B cell (primary cell): ENCODE data around the gene STEAP4. TPM values are rescaled to one million over a fixed set of nuclear protein-coding genes. Genes with fewer than 3 reads are reported as not detected.

ENCODE experiments used
- ATAC-seq: fragments of 200-7000 bp; cut with Tn5 transposase; one replicate; pipeline ENCODE4 v1.10.0; 2021; ENCODE audit warnings: low read depth, mild to moderate bottlenecking, moderate number of reproducible peaks, moderate library complexity
- CTCF ChIA-PET: fragments of 350-600 bp; sonication (Branson Sonifier 250); formaldehyde crosslinking; loops from one replicate; lab custom pipeline; 2021; ENCODE audit warnings: antibody characterized with exemption, inconsistent platforms; lab: Charles Lee
- POLR2A ChIA-PET: fragments of 350-600 bp; sonication (Branson Sonifier 250); formaldehyde crosslinking; loops from one replicate; lab custom pipeline; 2021; ENCODE audit warnings: antibody characterized with exemption; lab: Charles Lee
- DNase-seq: peaks from one replicate; pipeline ENCODE4 v3.0.0; 2013
- H2AFZ ChIP-seq: 2 replicates; pipeline ENCODE4 v1.6.1; 2012; ENCODE audit warnings: mild to moderate bottlenecking, low read depth, low read length; ENCODE audit not compliant: insufficient read depth, poor library complexity, severe bottlenecking
- H3K27ac ChIP-seq, 2 donors: 1 replicate in 1 of 2; 2 replicates in 1 of 2; pipeline ENCODE4 v1.5.1; 2012 to 2013; ENCODE audit warnings: low read length in 2 of 2, mild to moderate bottlenecking in 2 of 2, moderate library complexity in 1 of 2
- H3K27me3 ChIP-seq, 4 experiments: fragments of 200-600 bp in 1 of 4; sonication (generic) in 1 of 4; replicated peaks in 1 of 4; 1 replicate in 2 of 4; 2 replicates in 2 of 4; pipeline versions ENCODE4 v1.6.1 to v1.7.0; 2013 to 2016; ENCODE audit warnings: low read length in 3 of 4, mild to moderate bottlenecking in 2 of 4, mixed read lengths in 1 of 4, moderate library complexity in 1 of 4; ENCODE audit not compliant: insufficient read depth in 4 of 4, control insufficient read depth in 3 of 4; ENCODE audit errors: control extremely low read depth in 1 of 4
- H3K36me3 ChIP-seq, 2 experiments: replicated peaks in 1 of 2; 1 replicate in 1 of 2; 2 replicates in 1 of 2; pipeline versions ENCODE4 v1.6.1 to v1.7.1; 2013; ENCODE audit warnings: low read length in 1 of 2; ENCODE audit not compliant: insufficient read depth in 2 of 2, control insufficient read depth in 1 of 2; ENCODE audit errors: control extremely low read depth in 1 of 2, extremely low read depth in 1 of 2
- H3K4me1 ChIP-seq, 2 donors: fragments of 200-600 bp in 1 of 2; sonication (generic) in 1 of 2; 1 replicate in 1 of 2; 2 replicates in 1 of 2; pipeline versions ENCODE4 v1.5.1 to v1.6.1; 2013 to 2017; ENCODE audit warnings: low read length in 2 of 2; ENCODE audit not compliant: control insufficient read depth in 2 of 2, insufficient read depth in 2 of 2
- H3K4me2 ChIP-seq: replicated peaks from 2 replicates; pipeline ENCODE3; 2012; ENCODE audit warnings: mild to moderate bottlenecking, low read depth, low read length; ENCODE audit not compliant: poor library complexity, severe bottlenecking
- H3K4me3 ChIP-seq, 5 experiments: fragments of 200-600 bp in 1 of 5; sonication (generic) in 1 of 5; 1 replicate in 3 of 5; 2 replicates in 2 of 5; pipeline versions ENCODE4 v1.5.1 to v1.7.0; 2011 to 2016; ENCODE audit warnings: low read length in 4 of 5, mild to moderate bottlenecking in 4 of 5, low read depth in 2 of 5, control low read depth in 1 of 5, moderate library complexity in 1 of 5; ENCODE audit not compliant: insufficient read depth in 1 of 5; ENCODE audit errors: control extremely low read depth in 1 of 5, extremely low read depth in 1 of 5
- H3K79me2 ChIP-seq: fragments of 200-600 bp; sonication (generic); one replicate; pipeline ENCODE4 v1.6.0; 2016; ENCODE audit warnings: low read length; ENCODE audit not compliant: control insufficient read depth, insufficient read depth
- H3K9ac ChIP-seq: fragments of 200-600 bp; sonication (generic); 2 replicates; pipeline ENCODE4 v1.6.1; 2017; ENCODE audit warnings: mild to moderate bottlenecking, low read length, moderate library complexity
- H3K9me3 ChIP-seq, 3 donors: one replicate each; pipeline versions ENCODE4 v1.6.1 to v1.7.1; 2013; ENCODE audit warnings: low read length in 2 of 3; ENCODE audit not compliant: control insufficient read depth in 2 of 3, insufficient read depth in 1 of 3; ENCODE audit errors: control extremely low read depth in 1 of 3
- H4K20me1 ChIP-seq: 2 replicates; pipeline ENCODE4 v1.6.0; 2012; ENCODE audit warnings: mild to moderate bottlenecking, low read length; ENCODE audit not compliant: insufficient read depth, control insufficient read depth, poor library complexity, severe bottlenecking
- H3K27ac Mint-ChIP-seq: one replicate; pipeline ENCODE4 v1.8.0; 2021; ENCODE audit warnings: mixed read lengths
- H3K27me3 Mint-ChIP-seq: one replicate; pipeline ENCODE4 v1.8.0; 2021; ENCODE audit warnings: mixed read lengths
- H3K4me1 Mint-ChIP-seq: one replicate; pipeline ENCODE4 v1.8.0; 2021; ENCODE audit warnings: mixed read lengths
- H3K4me3 Mint-ChIP-seq: one replicate; pipeline ENCODE4 v1.8.0; 2021; ENCODE audit warnings: mixed read lengths
- H3K9me3 Mint-ChIP-seq: one replicate; pipeline ENCODE4 v1.8.0; 2022; ENCODE audit warnings: mixed read lengths; ENCODE audit not compliant: insufficient read depth
- EZH2 ChIP-seq: IDR thresholded peaks from 2 replicates; pipeline ENCODE4 v1.6.1; 2012; ENCODE audit warnings: borderline replicate concordance, low read depth, mild to moderate bottlenecking, moderate library complexity, low read length; ENCODE audit not compliant: insufficient read depth, poor library complexity, severe bottlenecking
- WGBS: methylation state at CpG from one replicate; pipeline ENCODE4 v1.1.5; 2013; ENCODE audit warnings: missing lambda C conversion rate; ENCODE audit not compliant: insufficient coverage; 5-methylcytosine and 5-hydroxymethylcytosine counted together
- intact Hi-C: fragments of 100-400 bp; cut with micrococcal nuclease; formaldehyde crosslinking; loops from one replicate; pipeline ENCODE4 v1.10.0; 2022
- polyA plus RNA-seq: library from polyadenylated mRNA; depleted of rRNA; stranded (reverse); fragments of >200 nt; gene quantifications from 2 replicates; pipeline ENCODE4 v1.2.3, GENCODE V29; 2012
- total RNA-seq, 2 donors: library from RNA; stranded (reverse); fragments of 120-200 nt in 1 of 2; gene quantifications; 1 replicate in 1 of 2; 2 replicates in 1 of 2; pipeline versions ENCODE4 v1.2.3 to v1.2.4, GENCODE V29; 2013 to 2022
- TF ChIP-seq, protein P1 (sequence below): fragments of 200-600 bp; IDR thresholded peaks from one replicate; pipeline ENCODE4 v1.8.0; 2022; ENCODE audit warnings: antibody characterized with exemption, mild to moderate bottlenecking

STEAP4 gene
- total and polyA plus RNA-seq, 2 donors (not counting 1 experiment from before 2014, with no cell fraction given) = 0.04 TPM; not detected in 1

DNA sequence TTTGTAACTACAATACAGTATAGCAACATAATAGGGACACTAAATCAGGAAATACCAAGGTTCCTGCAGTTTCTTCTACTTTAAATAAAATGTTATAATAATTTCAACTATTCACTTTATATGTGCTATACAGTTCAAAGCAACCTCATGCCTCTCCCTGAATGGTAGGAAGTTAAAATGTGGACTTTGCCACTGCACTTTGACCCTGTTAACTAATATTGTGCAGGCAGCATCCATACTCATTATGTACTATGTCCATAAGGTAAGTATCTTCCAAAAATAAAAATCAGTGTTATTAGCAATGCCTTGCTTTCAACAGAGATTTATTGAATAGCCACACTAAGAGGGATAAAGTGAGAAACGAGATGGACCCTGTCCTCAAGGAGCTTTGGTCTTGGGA, 4.8 kb downstream of the STEAP4 start:
- intact Hi-C loops = no loop called here
- POLR2A ChIA-PET = no interaction called here

DNA sequence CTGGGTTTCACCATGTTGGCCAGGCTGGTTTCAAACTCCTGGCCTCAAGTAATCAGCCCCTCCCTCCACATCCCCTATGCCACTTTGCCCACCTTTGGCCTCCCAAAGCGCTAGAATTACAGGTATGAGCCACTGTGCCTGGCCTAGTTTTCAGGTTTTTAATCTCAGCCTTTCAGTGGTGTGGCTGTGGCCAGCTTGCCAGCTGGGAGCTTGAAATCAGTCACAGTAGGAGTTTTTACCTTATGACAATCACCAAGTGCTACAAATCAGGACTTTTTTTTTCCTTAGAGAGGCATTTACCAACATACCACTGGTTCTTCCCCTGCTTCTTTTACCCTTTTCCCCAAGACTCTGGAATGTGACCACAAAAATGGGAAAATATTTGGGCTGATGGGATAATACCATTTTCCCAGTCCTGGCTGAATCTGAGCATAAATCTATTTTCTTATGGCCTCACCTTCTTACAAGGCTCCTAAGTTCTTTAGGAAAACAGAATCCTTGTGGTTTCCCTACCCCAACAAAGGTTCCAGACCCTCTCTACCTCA, 6.2 kb downstream of the STEAP4 start:
- Histone ChIP-seq H3K9me3 (no peaks in the 10 kb centered on the region), H3K9ac (no peak overlapping the region), H4K20me1 (no peaks in the 10 kb centered on the region), H3K36me3 (no peaks in the 10 kb centered on the region), H3K4me2 (no peak overlapping the region), H3K4me1 (no peaks in the 10 kb centered on the region), H3K27me3 (peaks cover 0 to 4% (median 1%) of the 10 kb centered on the region in 4 experiments), H2AFZ (no peak overlapping the region), H3K4me3 (no peak overlapping the region), H3K79me2 (no peaks in the 10 kb centered on the region), H3K27ac (no peak overlapping the region)
- Mint-ChIP-seq H3K4me1 (no peaks in the 10 kb centered on the region), H3K9me3 (no peaks in the 10 kb centered on the region), H3K27ac (no peak overlapping the region), H3K4me3 (no peak overlapping the region), H3K27me3 (peaks cover 9% of the 10 kb centered on the region)
- no peak for DNase-seq
- CTCF ChIA-PET = no interaction called here
- intact Hi-C loops = no loop called here
- POLR2A ChIA-PET = no interaction called here
- TF ChIP-seq, protein P1, sequence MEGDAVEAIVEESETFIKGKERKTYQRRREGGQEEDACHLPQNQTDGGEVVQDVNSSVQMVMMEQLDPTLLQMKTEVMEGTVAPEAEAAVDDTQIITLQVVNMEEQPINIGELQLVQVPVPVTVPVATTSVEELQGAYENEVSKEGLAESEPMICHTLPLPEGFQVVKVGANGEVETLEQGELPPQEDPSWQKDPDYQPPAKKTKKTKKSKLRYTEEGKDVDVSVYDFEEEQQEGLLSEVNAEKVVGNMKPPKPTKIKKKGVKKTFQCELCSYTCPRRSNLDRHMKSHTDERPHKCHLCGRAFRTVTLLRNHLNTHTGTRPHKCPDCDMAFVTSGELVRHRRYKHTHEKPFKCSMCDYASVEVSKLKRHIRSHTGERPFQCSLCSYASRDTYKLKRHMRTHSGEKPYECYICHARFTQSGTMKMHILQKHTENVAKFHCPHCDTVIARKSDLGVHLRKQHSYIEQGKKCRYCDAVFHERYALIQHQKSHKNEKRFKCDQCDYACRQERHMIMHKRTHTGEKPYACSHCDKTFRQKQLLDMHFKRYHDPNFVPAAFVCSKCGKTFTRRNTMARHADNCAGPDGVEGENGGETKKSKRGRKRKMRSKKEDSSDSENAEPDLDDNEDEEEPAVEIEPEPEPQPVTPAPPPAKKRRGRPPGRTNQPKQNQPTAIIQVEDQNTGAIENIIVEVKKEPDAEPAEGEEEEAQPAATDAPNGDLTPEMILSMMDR = no peak
- no peak for TF ChIP-seq EZH2
- WGBS = no CpG with 5 or more reads among the region's 1 CpG
- ATAC-seq = no peak

More for the DNA sequence above, 4.8 kb downstream of the STEAP4 start:
- Histone ChIP-seq H3K27ac (no peak overlapping the region), H2AFZ (no peak overlapping the region), H3K9ac (no peak overlapping the region), H3K4me3 (no peak overlapping the region), H3K4me2 (no peak overlapping the region), H3K27me3 (peaks cover 0 to 14% (median 2%) of the 10 kb centered on the region in 4 experiments), H3K79me2 (no peaks in the 10 kb centered on the region), H3K9me3 (no peaks in the 10 kb centered on the region), H3K4me1 (no peaks in the 10 kb centered on the region), H3K36me3 (no peaks in the 10 kb centered on the region), H4K20me1 (no peaks in the 10 kb centered on the region)
- 80% methylated on average over 1 of the region's 1 CpG for WGBS
- TF ChIP-seq, protein P1 = no peak
- TF ChIP-seq EZH2 = no peak
- no peak for ATAC-seq
- peaks cover 2% of the 10 kb centered on the region for H3K4me1 Mint-ChIP-seq
- DNase-seq = no peak
- no peak overlapping the region for H3K27ac Mint-ChIP-seq
- no peaks in the 10 kb centered on the region for H3K9me3 Mint-ChIP-seq
- H3K4me3 Mint-ChIP-seq = no peak overlapping the region
- CTCF ChIA-PET = no interaction called here
- H3K27me3 Mint-ChIP-seq = peaks cover 18% of the 10 kb centered on the region
